Small intestine (tissue), 7 donors: Measurements from ENCODE around the gene YOD1. TPM values are rescaled to one million over a fixed set of nuclear protein-coding genes. Genes with fewer than 3 reads are reported as not detected.

ENCODE experiments used
- DNase-seq, 2 donors: peaks; one replicate each; pipeline versions ENCODE4 v3.0.0 to v3.0.0-alpha.2; 2013
- FAIRE-seq: peaks from 2 replicates; lab custom pipeline; 2012; peaks lifted over from hg19 to GRCh38; lab: Jason Lieb, UNC
- H3K27ac ChIP-seq, 3 donors: one replicate each; pipeline ENCODE4 v1.5.1; 2013; ENCODE audit warnings: low read length in 2 of 3, mild to moderate bottlenecking in 2 of 3, control low read depth in 1 of 3, inconsistent platforms in 1 of 3, low read depth in 1 of 3, moderate library complexity in 1 of 3
- H3K27me3 ChIP-seq, 3 donors: one replicate each; pipeline ENCODE4 v1.6.1; 2013; ENCODE audit warnings: low read length in 3 of 3, inconsistent platforms in 1 of 3; ENCODE audit not compliant: control insufficient read depth in 3 of 3, insufficient read depth in 3 of 3
- H3K36me3 ChIP-seq, 3 donors: one replicate each; pipeline ENCODE4 v1.6.1; 2013; ENCODE audit warnings: low read length in 3 of 3, inconsistent platforms in 1 of 3, low read depth in 1 of 3, mild to moderate bottlenecking in 1 of 3, moderate library complexity in 1 of 3; ENCODE audit not compliant: control insufficient read depth in 3 of 3, insufficient read depth in 2 of 3
- H3K4me1 ChIP-seq, 3 donors: one replicate each; pipeline ENCODE4 v1.6.1; 2013; ENCODE audit warnings: low read length in 2 of 3, inconsistent platforms in 1 of 3, low read depth in 1 of 3, mild to moderate bottlenecking in 1 of 3, moderate library complexity in 1 of 3; ENCODE audit not compliant: control insufficient read depth in 3 of 3, insufficient read depth in 2 of 3
- H3K4me3 ChIP-seq, 3 donors: one replicate each; pipeline ENCODE4 v1.5.1; 2013; ENCODE audit warnings: low read length in 3 of 3, control low read depth in 1 of 3, inconsistent platforms in 1 of 3, low read depth in 1 of 3, mild to moderate bottlenecking in 1 of 3, moderate library complexity in 1 of 3
- H3K9me3 ChIP-seq, 2 donors: one replicate each; pipeline ENCODE4 v1.6.1; 2013; ENCODE audit warnings: low read depth in 1 of 2, low read length in 1 of 2; ENCODE audit not compliant: control insufficient read depth in 2 of 2, insufficient read depth in 1 of 2
- WGBS, 3 donors: extraction: QIAGEN DNeasy Blood & Tissue Kit; methylation state at CpG; one replicate each; pipeline ENCODE4 v1.1.7; 2013; 5-methylcytosine and 5-hydroxymethylcytosine counted together
- polyA plus RNA-seq, 4 donors: library from polyadenylated mRNA; stranded (reverse) in 3 of 4; unstranded in 1 of 4; fragments of 200-250 nt in 3 of 4; fragments of 120-200 nt in 1 of 4; gene quantifications; one replicate each; pipeline versions ENCODE4 v1.2.1 to v1.2.3, GENCODE V29; 2013
- donor health status: healthy with polysubstance abuse.
- donor health status: control.
- donor health status: control.
- donor health status: Bipolar disorder and iron deficiency.
- donor health status: healthy.

Gene YOD1
- polyA plus RNA-seq, 4 donors = 1.9 to 8.4 (median 2.7) TPM

DNA sequence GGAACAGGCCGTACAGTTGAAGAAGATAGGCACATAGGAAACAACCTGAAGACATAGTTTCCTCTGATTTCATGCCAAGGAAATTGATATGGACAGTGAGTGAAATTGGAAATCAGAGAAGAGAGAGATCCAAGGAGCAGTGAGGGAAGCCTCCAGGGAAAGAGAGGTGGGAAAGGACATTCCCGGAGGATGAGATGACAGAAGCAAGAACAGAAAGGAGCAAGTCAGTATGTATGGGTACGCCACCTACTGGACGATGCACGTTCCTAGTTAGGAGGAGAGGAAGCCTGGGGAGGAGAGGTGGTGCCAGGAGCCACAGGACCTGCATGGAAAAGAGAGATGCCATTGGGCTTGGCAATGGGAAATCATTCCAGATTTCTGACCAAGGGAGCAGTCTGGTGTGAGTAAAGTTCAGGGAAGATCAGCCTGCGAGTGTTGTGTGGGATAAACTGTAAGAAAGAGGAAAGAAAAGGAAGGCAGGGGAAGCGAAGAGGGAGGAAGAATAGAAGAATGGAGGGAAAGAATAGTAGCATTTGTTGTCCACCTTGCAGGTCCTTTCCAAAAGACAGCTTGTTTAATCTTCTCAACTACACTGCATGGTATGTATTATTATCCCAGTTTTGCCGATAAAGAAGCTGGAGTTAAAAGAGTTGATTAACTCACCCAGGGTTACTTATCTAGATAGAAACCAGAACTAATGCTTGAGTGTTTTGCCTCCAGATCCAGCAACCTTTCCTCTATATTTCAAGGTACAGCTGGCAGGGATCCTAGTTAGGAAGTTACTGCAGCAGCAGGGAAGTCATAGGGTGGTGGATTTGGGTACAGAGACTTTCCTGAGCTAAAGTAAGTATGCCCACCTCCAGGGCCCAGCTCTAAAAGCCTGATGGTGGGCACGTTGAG, 45.8 kb downstream of the YOD1 start:
- WGBS, 3 donors = 6 to 32% (median 14%) methylated on average over 9 of the region's 9 CpGs
- H3K27me3 ChIP-seq = no peaks in the 10 kb centered on the region
- DNase-seq (peak; percentile 88 to 95), FAIRE-seq (no peak)
- H3K36me3 ChIP-seq = peaks cover 0 to 6% (median 0%) of the 10 kb centered on the region in 3 donors
- no peak overlapping the region for H3K4me3 ChIP-seq
- H3K27ac ChIP-seq = peak overlapping the region; percentile 80 to 81 (median 80)
- peaks cover 0 to 11% of the 10 kb centered on the region in 2 donors for H3K9me3 ChIP-seq
- H3K4me1 ChIP-seq = peaks cover 0 to 73% (median 22%) of the 10 kb centered on the region in 3 donors

DNA sequence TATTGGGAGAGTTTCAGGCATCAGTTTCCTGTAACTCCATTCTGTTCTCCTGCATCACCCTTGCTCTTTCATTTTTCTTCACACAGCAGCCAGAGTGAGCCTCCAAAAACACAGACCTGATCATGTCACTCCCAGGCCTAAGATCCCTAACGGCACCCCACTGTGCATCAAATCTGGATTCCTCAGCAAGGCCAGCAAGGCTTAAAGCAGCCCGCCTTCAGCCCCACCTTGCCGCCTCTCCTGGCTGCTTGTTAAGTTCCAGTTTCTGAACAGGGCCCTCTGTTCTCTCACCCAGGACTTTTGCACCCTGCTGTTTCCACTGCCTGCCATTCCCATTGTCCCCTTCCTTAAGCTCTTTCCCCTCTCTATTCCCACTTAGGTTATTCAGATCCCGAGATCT, 47.8 kb downstream of the YOD1 start:
- Histone ChIP-seq H3K27me3 (no peaks in the 10 kb centered on the region), H3K4me1 (peaks cover 0 to 54% (median 8%) of the 10 kb centered on the region in 3 donors), H3K9me3 (peaks cover 0 to 8% of the 10 kb centered on the region in 2 donors), H3K4me3 (no peak overlapping the region), H3K27ac (peak overlapping the region in 1 of 3 donors; percentile 14), H3K36me3 (peaks cover 0 to 2% (median 0%) of the 10 kb centered on the region in 3 donors)
- DNase-seq = no peak
- 50 to 72% (median 57%) methylated on average over 4 of the region's 4 CpGs for WGBS, 3 donors
- FAIRE-seq = no peak

DNA sequence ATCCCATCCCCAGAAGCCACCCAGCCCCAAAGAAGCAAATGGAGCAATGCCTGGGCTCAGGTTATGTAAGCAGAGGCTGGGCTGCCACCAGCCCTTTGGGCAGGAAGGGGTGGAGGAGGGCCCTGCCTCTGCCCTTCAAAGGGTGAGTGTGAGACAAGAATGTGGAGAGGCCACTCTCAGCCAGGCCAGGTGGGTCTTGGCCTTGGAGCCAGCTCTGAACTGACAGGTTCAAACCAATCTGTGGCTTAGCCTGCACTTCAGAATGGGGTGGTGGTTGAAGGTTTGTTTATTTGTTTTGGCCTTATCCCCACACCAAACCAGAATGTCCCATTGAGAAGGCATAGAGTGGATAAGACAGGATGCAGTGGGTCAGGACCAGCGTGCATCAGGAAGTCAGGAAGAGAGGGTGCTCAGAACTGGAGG, 48.3 kb downstream of the YOD1 start:
- Histone ChIP-seq H3K9me3 (peaks cover 0 to 5% of the 10 kb centered on the region in 2 donors), H3K27ac (peak overlapping the region in 1 of 3 donors; percentile 14), H3K36me3 (no peaks in the 10 kb centered on the region), H3K27me3 (no peaks in the 10 kb centered on the region), H3K4me3 (no peak overlapping the region), H3K4me1 (peaks cover 0 to 50% (median 8%) of the 10 kb centered on the region in 3 donors)
- WGBS, 3 donors = 11 to 59% (median 25%) methylated on average over 1 of the region's 1 CpG
- DNase-seq (no peak), FAIRE-seq (no peak)

GRCh38 chr1:207001492-207002245, 49.3 kb downstream of the YOD1 start:
- Histone ChIP-seq H3K36me3 (no peaks in the 10 kb centered on the region), H3K4me3 (no peak overlapping the region), H3K27me3 (no peaks in the 10 kb centered on the region), H3K27ac (peak overlapping the region in 2 of 3 donors; percentile 26 to 53), H3K9me3 (no peaks in the 10 kb centered on the region), H3K4me1 (peaks cover 0 to 39% (median 2%) of the 10 kb centered on the region in 3 donors)
- FAIRE-seq = no peak
- DNase-seq = peak; percentile 64 to 67
- 33 to 65% (median 47%) methylated on average over 5 of the region's 5 CpGs for WGBS, 3 donors

- WGBS, 3 donors = 65 to 71% (median 68%) methylated on average over 5 of the region's 5 CpGs
- no peak overlapping the region for H3K27ac ChIP-seq
- H3K4me3 ChIP-seq = no peak overlapping the region
- FAIRE-seq (no peak), DNase-seq (no peak)
- H3K4me1 ChIP-seq = peaks cover 0 to 31% (median 2%) of the 10 kb centered on the region in 3 donors
- H3K27me3 ChIP-seq = no peaks in the 10 kb centered on the region
- H3K36me3 ChIP-seq = no peaks in the 10 kb centered on the region
- no peaks in the 10 kb centered on the region for H3K9me3 ChIP-seq
Observed at GRCh38 chr1:207000651-207001291, 50.2 kb downstream of the YOD1 start.

DNA sequence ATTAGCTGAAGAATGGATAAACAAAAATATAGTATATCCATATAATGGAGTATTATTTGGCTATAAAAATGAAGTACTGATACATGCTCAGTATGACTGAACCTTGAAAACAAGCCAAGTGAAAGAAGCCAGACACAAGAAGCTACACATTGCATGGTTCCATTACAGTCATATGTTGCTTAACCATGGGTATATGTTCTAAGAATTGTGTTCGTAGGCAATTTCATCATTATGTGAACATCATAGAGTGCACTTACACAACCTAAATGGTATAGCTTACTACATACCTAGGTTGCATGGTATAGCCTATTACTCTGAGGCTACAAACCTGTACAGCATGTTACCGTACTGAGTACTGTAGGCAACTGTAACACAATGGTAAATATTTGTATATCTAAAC, 52.2 kb downstream of the YOD1 start:
- Histone ChIP-seq H3K4me1 (peaks cover 0 to 18% (median 2%) of the 10 kb centered on the region in 3 donors), H3K36me3 (no peaks in the 10 kb centered on the region), H3K27me3 (peaks cover 0 to 2% (median 0%) of the 10 kb centered on the region in 3 donors), H3K27ac (no peak overlapping the region), H3K4me3 (no peak overlapping the region), H3K9me3 (no peaks in the 10 kb centered on the region)
- DNase-seq = no peak
- WGBS, 3 donors = 83 to 92% (median 90%) methylated on average over 2 of the region's 2 CpGs
- FAIRE-seq = no peak
